ENCODE data around the gene ATG7.
"Not testable (repeated sequence)": the region's sequence is repeated elsewhere in the genome, so short reads cannot be mapped to it uniquely, and the experiment has no call there.

ATG7 gene

GRCh38 chr3:11591391-11592282 lies 319.4 kb downstream of the ATG7 start:
- DNase-seq (ENCODE audit: insufficient read length, low spot score) (no peak), FAIRE-seq (no peak)
- TF ChIP-seq CTCF (IDR thresholded peaks at IDR 0.05; ENCODE audit: insufficient read depth, missing control alignments) = no peak

GRCh38 chr3:11592445-11593298 lies 320.5 kb downstream of the ATG7 start:
- no peak for TF ChIP-seq CTCF (IDR thresholded peaks at IDR 0.05; ENCODE audit: insufficient read depth, missing control alignments)
- DNase-seq (ENCODE audit: insufficient read length, low spot score) (no peak), FAIRE-seq (no peak)

- no peak for TF ChIP-seq CTCF (IDR thresholded peaks at IDR 0.05; ENCODE audit: insufficient read depth, missing control alignments)
- no peak for DNase-seq (ENCODE audit: insufficient read length, low spot score)
- no peak for FAIRE-seq
Observed at GRCh38 chr3:11593318-11594034, 321.3 kb downstream of the ATG7 start.

GRCh38 chr3:11595024-11595423 lies 322.8 kb downstream of the ATG7 start:
- not testable (repeated sequence) for FAIRE-seq; DNase-seq (ENCODE audit: insufficient read length, low spot score)

- FAIRE-seq (no peak), DNase-seq (ENCODE audit: insufficient read length, low spot score) (no peak)
- TF ChIP-seq CTCF (IDR thresholded peaks at IDR 0.05; ENCODE audit: insufficient read depth, missing control alignments) = no peak
Observed at GRCh38 chr3:11596387-11596786, 324.2 kb downstream of the ATG7 start.

- TF ChIP-seq CTCF (IDR thresholded peaks at IDR 0.05; ENCODE audit: insufficient read depth, missing control alignments) = no peak
- no peak for DNase-seq (ENCODE audit: insufficient read length, low spot score)
- FAIRE-seq = no peak
Observed at GRCh38 chr3:11600501-11601282, 328.5 kb downstream of the ATG7 start.

Data from D721Med (cell line).